Gastrocnemius medialis (tissue), 4 donors: ENCODE measurements around the gene PPM1D.

ENCODE experiments used
- POLR2A ChIP-seq, 2 donors: fragments of 450-650 bp; IDR thresholded peaks; one replicate each; pipeline ENCODE4 v1.6.1; 2017; ENCODE audit warnings: antibody characterized with exemption in 2 of 2, mild to moderate bottlenecking in 2 of 2, moderate library complexity in 2 of 2
- TF ChIP-seq, protein P1 (sequence below), 5 experiments: fragments of 450-650 bp in 3 of 5; fragments of 200-600 bp in 2 of 5; sonication (generic) in 2 of 5; IDR thresholded peaks in 4 of 5; conservative IDR thresholded peaks in 1 of 5; 1 replicate in 4 of 5; 2 replicates in 1 of 5; pipeline ENCODE4 v1.5.1; 2016 to 2019; ENCODE audit warnings: antibody characterized with exemption in 5 of 5, mild to moderate bottlenecking in 3 of 5, moderate library complexity in 3 of 5

GRCh38 chr17:60630352-60630751, 30.4 kb downstream of the PPM1D start:
- TF ChIP-seq, protein P1, sequence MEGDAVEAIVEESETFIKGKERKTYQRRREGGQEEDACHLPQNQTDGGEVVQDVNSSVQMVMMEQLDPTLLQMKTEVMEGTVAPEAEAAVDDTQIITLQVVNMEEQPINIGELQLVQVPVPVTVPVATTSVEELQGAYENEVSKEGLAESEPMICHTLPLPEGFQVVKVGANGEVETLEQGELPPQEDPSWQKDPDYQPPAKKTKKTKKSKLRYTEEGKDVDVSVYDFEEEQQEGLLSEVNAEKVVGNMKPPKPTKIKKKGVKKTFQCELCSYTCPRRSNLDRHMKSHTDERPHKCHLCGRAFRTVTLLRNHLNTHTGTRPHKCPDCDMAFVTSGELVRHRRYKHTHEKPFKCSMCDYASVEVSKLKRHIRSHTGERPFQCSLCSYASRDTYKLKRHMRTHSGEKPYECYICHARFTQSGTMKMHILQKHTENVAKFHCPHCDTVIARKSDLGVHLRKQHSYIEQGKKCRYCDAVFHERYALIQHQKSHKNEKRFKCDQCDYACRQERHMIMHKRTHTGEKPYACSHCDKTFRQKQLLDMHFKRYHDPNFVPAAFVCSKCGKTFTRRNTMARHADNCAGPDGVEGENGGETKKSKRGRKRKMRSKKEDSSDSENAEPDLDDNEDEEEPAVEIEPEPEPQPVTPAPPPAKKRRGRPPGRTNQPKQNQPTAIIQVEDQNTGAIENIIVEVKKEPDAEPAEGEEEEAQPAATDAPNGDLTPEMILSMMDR (IDR thresholded peaks at IDR 0.05 in 4 of 5, conservative IDR thresholded peaks at IDR 0.05 in 1 of 5) = no peak
- TF ChIP-seq POLR2A (IDR thresholded peaks at IDR 0.05) = no peak
